HG02642 (cell line): ENCODE results near the gene ZNF862.

Source experiments
- ATAC-seq: cut with Tn5 transposase; IDR thresholded peaks from one replicate; pipeline ENCODE4 v1.9.1; 2021; ENCODE audit warnings: mild to moderate bottlenecking; ENCODE audit not compliant: unreplicated experiment, poor library complexity

ZNF862 gene

DNA sequence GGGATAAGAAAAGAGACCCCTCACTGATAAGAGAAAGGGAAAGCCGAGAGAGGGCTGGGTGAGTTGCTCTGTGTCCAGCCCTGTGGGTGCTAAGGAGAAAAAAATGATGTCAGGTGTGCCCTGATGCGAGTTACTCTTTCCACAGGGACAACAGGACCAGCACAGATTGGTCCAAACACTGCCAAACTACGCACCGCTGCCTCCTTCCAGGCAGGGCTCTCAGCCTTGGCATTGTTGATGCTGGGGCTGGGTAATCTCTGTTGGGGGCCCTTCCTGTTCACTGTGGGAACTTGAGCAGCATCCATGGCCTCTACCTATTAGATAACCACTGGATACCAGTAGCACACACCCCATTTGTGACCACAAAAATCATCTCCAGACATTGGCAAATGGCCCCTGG lies 25.3 kb downstream of the ZNF862 start:
- no peak for ATAC-seq

DNA sequence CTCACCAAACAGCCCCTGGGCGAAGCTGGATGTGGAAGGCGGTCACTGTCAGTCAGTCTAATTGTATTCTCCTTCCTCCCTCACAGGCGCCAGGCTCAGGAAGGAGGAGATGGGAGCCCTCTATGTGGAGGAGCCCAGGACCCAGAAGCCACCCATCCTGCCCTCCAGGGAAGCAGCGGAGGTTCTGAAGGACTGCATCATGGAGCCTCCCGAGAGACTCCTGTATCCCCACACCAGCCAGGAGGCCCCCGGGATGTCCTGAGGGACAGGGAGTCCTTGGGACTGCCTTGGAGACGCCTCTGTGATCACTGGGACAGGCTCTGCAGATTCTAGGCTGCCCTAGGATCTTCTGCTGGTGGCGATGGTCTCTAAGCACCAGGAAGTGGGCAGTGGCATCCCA lies 25.8 kb downstream of the ZNF862 start:
- ATAC-seq = no peak

DNA sequence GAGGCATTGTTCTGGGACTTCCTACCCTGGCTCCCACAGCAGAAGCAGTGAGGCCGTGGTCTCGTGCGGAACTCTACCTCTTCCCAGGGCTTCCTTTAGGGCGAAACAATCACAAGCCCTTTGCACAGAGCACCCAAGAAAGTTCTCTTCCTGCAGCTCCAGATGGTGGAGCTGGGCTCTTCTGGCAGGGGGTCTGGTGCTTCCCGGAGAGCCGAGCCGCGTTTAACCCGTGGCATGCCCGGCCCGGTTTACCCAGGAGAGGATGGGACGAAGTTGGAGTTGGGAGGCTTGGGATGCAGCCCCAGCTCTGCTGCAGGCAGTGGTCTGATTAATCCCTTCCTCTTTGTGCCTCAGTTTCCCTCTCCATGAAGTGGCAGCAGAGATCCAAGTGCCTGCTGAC lies 26.6 kb downstream of the ZNF862 start:
- no peak for ATAC-seq

DNA sequence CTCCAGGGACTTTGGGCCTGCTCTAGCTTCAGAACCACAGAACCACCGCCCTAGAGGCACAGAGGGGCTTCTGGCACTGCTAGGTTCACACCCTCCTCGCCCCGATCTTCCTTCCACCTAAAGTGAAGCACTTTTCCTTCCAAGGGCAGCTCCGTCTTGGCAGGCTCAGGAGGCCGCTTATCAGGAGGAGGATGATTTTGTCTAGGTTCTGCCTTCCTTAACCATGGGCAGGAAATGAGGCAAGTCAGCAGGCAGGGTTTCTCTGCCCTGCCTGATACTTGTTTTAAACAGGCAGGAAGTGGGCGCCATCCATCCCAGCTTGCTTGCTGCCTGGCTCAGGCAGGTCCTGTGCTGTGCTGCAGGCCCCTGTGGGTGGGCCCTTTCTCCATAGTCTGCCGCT lies 27.3 kb downstream of the ZNF862 start:
- ATAC-seq = no peak

DNA sequence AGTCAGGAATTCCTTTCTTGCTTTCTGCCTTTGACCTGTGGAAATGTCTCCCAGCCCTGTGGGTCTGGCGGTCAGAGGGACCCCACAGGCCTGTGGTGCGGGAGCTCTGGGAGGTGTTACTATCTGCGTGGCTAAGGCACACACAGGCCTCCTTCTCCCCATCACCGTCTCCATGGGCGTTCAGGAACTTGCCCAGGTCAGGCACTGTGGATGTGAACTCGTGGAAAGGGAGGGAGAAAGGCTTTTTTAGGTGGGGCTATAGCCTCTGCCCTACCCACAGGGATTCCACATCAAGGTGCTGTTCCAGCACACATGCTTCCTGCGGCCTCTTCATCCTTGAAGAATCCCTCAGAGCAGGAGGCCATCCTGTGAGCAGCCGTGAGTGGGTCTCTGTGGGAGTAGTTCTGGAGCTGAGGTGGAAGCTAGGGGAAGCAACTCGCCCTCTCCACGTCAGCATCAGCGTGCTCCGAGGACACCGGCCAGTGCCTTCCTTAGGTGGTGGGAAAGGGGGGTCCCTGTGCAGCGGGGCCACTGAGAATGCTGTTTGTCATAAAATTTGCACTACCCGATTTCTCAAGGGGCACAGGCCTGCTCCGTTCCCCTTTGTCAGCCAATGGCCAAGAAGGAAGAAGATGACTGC lies 28.1 kb downstream of the ZNF862 start:
- no peak for ATAC-seq

DNA sequence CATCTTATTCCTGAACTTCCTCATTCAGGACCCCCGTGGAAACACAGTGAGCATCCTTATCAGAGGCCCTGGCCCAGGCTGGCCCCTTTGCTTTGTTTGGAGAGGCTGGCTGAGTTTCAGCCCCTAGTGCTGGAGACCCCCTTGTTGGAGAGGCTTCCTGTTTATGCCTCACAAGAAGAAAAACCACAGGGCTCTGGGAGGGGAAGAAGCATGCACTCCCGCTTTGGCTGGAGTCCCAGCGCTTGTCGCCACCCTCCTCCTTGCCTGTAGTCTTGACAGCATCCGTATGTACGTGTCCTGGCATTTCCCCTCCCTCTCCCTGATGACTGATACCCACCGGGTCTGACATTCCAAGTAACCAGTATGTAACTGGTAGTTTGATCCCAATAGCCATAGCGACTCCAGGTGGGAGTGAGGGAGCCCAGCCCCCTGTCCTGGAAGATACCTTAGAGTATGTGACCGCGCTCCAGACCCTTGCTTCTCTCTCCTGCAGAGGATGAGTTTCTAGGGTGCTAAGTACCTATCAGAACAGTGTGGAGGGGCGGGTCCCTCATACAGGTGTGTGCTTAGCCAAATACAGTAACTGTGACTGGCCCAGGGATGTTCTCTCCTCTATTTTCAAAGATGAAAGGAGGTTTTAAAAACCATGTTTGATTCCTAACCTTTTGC lies 28.7 kb downstream of the ZNF862 start:
- no peak for ATAC-seq

DNA sequence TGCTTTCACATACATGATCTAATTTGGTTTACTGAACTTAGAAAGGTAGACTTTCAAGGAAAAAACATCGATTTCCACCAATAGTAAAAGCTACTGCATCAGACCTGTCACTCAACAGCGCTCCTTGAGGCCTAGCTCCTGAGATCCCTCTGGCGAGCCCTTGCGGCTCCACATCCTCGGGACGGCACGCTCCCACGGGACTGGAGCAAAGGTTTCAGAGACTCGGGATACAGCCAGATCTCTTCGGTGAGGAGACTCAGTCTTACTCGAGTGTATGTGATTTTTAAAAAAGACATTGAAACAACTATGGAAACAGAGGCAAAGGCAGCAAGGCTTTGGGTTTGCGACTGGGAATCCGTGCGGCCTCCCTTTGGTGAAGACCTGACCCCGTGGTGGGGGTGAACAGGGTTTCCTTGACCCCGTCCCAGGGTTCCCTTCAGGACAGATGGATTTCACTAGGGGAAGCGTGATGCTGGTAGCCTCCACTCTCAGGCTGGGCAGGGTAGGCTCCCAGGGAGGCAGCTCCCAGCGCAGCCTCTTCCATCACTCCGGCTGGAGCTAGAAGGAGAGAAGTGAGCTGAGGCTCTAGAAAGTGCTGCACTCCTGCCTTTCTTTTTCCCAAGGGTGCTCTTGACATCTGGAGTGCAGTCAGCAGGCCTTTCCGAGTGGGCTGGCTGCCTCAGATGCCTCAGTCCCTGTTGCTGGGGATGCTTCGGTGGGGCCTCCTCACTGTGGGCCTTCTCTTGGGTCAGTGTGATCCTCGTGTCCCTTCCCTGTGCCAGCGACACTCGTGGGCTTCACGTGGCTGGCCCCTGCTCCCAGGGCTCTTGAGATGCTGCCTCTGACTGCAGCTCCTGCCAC lies 29.8 kb downstream of the ZNF862 start:
- no peak for ATAC-seq

DNA sequence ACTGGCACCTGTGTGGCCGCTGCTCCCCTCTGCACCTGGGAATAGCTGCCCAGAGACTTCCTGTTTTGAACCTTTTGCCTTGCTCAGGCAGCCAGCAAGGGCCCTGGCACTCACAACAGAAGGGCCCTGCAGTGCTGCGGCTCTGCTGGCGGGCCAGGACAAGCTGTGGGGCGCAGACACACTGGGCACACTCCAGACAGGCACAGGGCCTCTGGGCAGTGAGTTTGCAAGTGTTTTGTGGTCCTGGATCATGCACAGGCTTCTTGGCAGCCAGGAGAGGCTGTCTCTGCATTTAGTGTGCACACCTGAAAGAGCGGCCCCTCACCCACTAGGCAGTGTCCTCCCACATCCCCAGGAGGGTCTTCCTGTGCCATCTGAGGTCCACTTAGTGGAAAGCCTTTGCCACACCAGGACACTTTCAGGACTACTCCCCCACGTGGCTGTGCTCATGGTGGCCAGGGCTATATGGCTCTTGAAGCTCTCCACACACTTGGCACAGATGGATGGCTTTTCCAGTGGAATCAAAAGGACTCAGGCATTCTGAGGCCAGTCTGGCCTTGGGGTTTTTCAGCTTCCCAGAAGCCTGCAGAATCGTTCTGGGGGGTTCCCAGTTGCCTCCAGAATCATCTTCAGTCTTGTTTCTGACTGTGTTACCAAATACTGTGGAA lies 30.6 kb downstream of the ZNF862 start:
- no peak for ATAC-seq

DNA sequence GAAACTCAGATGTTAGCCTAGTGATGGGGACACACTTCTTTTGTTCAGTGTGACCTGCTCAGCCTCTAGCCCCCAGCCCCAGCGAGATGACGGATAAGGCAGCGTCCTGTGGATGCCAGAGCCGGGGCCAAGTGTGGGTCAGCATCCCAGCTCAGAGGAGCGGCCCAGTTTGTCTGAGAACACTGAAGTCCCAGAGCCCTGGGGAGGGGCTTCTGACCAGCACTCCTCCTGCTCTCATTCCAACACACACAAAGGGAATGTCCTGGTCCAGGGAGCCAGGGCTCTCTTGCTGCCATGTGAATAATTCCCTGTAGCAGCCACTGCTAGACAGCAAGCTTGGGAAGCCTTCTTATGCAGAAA lies 31.1 kb downstream of the ZNF862 start:
- no peak for ATAC-seq

DNA sequence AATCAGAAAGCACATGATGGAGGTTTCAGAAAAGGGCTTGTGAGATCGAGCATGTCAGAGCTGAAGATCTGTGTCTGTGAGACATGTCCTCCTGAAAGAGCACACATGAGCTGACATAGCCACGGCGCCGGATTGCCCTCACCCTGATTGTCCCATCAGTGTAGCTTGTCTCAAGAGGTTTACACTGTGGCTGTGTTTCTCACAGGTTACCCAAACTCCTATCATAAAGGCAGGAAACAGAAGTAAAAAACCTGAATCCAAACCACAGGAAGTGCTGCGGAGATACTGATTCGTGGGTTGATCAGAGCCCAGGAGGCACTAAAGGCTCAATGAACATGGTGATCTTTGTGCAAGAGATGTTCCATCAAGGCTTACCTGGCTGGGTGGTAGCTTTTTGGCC lies 31.7 kb downstream of the ZNF862 start:
- no peak for ATAC-seq

DNA sequence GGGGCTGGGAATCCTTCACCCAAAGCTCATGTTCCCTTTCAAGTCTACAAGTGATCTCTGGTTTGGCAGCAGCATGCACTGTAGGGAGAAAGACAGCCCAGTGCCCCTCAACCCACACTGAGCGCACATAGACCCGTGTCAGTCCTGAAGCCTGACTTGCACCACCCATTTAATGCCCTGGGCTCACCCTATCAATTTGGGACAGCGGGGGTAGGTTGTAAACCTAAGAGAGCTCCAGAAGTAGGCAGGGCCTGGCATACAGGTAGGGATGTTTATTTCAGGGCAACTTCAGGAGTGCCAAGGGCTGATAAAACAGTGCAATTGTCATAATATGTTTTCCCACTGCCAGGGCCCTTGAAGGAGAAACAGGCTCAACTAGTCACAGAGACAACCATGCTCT lies 32.1 kb downstream of the ZNF862 start:
- no peak for ATAC-seq

DNA sequence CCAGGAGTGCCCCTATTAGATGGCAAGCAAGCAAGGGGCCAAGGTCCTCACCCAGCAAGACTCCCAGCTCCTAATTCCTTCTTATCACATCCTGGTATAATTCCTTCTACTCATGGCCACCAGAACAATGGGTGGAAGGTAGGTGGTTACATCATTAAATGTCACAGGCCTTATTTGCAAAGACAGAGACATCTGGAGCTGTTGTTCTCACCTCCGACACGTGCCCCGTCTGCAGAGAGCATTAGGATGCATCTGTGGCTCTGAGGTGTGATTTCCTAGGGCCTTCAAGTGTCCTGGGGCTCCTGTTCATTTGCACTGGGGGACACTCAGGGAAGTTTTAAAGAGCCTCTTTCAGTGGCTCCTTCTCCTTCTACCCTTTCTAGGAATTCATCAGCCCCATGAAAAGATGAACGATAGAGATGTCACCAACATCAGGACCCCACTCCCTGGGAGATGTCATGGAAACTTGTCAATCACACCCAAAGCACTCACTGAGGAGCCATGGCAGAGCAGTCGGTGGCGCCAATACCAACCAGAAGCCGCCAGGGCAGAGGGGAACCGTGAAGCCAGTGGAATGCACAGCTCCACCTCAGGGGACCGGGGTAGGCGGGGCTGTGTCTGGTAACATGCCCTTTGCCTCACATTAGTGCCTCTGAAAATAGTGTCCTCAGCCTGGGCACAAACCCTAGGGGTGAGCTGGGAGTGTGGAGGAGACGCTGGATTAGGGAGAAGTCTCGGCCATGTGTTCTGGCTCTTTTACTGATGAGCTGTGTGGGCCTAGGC lies 32.7 kb downstream of the ZNF862 start:
- no peak for ATAC-seq

DNA sequence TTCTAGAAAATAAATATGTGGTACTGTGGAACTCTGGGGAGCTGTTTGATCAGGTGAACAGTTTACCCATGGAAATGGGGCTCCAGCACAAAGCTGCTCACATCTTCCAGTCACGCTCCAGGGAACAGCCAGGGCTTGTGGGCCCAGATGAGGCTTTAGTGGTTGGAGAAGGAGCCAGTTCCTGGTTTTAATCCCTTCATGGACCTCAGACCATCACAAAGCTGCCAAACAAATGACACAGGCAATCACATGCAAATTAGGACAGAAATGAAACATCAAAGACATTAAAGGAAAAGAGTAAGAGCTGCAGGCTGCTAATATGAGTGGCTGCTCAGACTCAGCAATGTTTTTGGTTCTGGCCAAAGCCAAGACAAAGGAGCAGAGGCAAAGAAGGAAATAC lies 33.4 kb downstream of the ZNF862 start:
- no peak for ATAC-seq

DNA sequence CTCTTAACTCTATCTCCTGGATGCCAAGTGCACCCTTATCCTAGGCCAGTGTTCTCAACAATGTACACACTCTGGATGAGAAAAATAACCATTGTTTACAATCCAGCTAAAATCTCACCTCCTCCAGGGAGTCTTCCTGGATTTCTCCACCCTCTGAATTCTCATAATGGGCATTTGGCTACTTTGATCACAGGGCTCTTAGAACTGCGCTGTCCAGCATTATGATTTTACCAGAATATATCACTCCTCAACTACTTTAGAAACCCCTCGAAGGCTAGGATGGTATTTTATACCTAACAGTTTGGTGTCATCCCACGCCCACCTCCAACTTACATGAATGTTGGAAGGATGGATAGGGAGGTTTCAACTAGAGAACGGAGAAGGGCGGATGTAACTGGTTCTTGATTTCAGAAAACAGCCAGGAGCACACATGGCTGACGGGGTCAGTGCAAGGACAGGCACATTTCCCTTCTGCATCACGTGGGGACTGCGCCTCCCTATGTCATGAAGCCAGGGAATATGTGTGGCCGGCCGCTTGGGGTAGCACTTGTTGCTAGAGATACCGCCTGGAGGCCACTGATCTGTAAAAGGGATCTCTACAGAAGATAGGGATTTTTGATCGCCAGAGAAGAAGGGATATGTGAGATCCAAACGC lies 34.4 kb downstream of the ZNF862 start:
- no peak for ATAC-seq

DNA sequence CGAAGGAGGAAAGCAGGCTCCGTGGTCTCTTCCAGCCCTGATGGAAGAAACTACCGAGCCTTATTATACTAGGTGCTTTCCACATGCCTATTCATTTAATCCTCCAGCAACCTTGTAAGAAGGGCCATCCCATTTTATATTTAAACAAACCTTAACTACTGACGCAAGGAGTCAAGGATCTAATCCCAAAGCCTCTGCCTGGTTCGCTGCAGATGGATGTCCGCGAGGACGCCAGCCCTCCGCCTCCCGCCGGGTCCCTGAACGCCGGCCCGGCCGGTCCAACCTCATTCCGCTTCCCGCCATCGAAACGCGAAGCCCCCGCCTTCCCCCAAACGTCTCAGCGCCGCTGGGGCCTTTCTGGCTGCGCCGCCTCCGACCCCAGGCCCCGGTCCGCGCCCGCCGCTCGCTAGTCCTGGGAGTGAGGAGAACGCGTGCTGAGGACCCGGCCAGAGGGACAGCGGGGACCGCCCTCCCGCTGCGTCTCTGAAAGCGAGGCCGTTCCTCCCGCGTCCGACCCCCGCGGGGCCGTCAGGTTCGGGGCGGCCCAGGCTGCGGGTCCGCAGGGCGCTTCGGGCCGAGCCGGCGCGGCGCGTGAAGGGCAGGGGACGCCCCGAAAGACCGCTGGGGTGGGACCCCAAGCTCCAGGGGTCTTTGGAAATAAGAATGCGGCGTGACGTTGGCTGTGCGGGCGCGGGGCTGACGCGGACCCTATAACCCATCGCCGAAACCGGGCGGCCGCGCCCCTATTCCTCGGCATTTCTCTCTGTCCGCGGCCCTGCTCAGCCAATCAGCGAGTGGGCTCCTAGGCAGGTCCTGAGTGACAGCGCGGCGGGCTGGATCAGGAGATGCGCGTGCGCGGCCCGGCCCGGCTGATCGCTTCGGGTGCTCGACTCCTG lies 35.1 kb downstream of the ZNF862 start, which contains the start of gene ATP6V0E2:
ATP6V0E2 (plus strand) TSS at position 896 of the 896 bp plus-strand sequence. CDS start 97 bp downstream, outside the sequence.
- peak; percentile 94 for ATAC-seq

DNA sequence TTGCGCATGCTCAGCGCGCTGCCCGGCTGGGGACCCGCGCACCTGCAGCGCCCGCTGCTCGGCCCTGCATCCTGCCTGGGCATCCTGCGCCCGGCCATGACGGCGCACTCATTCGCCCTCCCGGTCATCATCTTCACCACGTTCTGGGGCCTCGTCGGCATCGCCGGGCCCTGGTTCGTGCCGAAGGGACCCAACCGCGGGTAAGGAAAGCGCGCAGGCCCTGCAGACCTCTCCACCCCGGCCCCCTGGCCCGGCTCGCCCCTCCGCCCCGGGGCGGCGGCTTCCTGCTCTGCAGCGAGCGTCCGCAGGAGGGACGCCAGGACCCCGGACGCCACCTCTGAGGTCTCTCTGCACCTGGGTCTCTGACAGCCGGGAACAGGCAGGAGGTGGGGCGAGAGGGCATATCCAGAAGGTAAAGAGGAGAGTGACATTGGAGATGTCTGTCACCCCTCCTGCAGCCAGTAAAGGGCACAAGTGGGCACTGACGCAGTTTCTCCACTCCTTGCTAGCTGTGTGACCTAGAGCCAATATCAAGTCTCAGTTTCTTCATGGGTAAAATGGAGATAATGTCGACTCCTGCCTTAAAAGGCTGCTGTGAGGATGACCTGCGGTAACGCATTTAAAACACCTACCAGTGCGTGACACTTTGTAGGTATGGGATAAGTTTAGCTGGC lies 35.9 kb downstream of the ZNF862 start:
- ATAC-seq = no peak

DNA sequence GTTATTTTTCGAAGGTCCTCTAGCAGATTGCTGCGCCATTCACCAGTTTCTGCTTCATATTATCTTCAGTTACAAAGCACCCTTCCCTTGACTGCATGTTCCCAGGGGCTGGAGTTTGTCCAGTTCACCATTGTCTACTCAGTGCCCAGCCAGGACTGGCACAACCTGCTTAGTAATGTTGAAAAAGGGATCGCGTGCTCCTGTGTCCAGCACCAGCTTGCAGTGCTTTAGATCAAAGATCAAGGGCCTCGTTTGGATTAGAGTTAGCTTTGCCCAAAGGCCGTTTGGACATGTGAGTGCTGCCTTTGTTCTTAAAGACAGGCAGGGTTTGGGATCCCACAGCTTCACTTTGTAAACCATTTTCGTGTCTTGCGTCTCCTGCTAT lies 36.5 kb downstream of the ZNF862 start:
- no peak for ATAC-seq

DNA sequence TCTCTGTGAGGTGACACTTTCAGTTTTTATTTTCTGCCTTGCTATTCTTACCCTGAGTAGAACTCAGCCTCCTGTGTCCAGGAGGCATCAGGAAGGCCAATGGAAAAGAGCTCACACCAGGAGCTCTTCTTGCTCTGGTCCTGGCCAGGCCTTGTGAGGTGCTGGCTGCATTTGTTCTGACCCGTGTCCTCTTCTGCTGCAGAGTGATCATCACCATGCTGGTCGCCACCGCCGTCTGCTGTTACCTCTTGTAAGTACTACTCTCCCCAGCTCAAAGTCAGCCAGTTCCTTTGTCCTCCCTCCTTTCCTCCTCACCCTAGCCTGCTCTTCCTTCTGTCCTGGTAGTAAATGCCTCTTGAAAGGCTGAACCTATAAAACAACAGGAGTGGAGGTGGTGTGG lies 37.2 kb downstream of the ZNF862 start:
- ATAC-seq = no peak
